K562 (cell line): ENCODE measurements around the gene KAT2B. TPM values are rescaled to one million over a fixed set of nuclear protein-coding genes. Genes with fewer than 3 reads are reported as not detected.

ENCODE experiments used
- ARHGAP35 ChIP-seq: fragments of 450-650 bp; IDR thresholded peaks from 2 replicates; pipeline ENCODE4 v1.6.1; 2018; ENCODE audit not compliant: partially characterized antibody
- BRCA1 ChIP-seq, 2 experiments: fragments of 450-650 bp in 1 of 2; sonication (generic) in 1 of 2; formaldehyde crosslinking in 1 of 2; IDR thresholded peaks; 2 replicates each; pipeline versions ENCODE4 v1.5.0 to v1.6.1; 2017 to 2020; ENCODE audit warnings: mild to moderate bottlenecking in 1 of 2, missing genetic modification reagents in 1 of 2
- CBX3 ChIP-seq, 2 experiments: IDR thresholded peaks; 1 replicate in 1 of 2; 2 replicates in 1 of 2; pipeline ENCODE4 v1.6.1; 2012; ENCODE audit warnings: inconsistent platforms in 2 of 2, low read length in 2 of 2, borderline replicate concordance in 1 of 2, control low read depth in 1 of 2
- CREB1 ChIP-seq, 2 experiments: sonication (generic) in 1 of 2; formaldehyde crosslinking in 1 of 2; IDR thresholded peaks; 2 replicates each; pipeline versions ENCODE4 v1.6.1 to v1.8.0; 2012 to 2022; ENCODE audit warnings: inconsistent platforms in 1 of 2, mild to moderate bottlenecking in 1 of 2, missing genetic modification reagents in 1 of 2, moderate library complexity in 1 of 2
- DPF2 ChIP-seq: fragments of 450-650 bp; IDR thresholded peaks from 2 replicates; pipeline ENCODE4 v1.6.1; 2016
- NFATC3 ChIP-seq: fragments of 450-650 bp; IDR thresholded peaks from 2 replicates; pipeline ENCODE4 v1.6.1; 2017; ENCODE audit warnings: mild to moderate bottlenecking
- NFXL1 ChIP-seq: fragments of 450-650 bp; formaldehyde crosslinking; IDR thresholded peaks from 2 replicates; pipeline ENCODE4 v1.4.0; 2021; ENCODE audit warnings: mild to moderate bottlenecking
- RBM17 ChIP-seq: fragments of 200-400 bp; formaldehyde crosslinking; IDR thresholded peaks from 2 replicates; pipeline ENCODE4 v1.6.1; 2017; ENCODE audit warnings: low read depth, mild to moderate bottlenecking, low read length, borderline replicate concordance
- RCOR1 ChIP-seq, 2 experiments: IDR thresholded peaks; 2 replicates each; pipeline ENCODE4 v1.6.1; 2012; ENCODE audit warnings: low read depth in 2 of 2, low read length in 2 of 2, borderline replicate concordance in 1 of 2, improper control_type of control experiment in 1 of 2
- RNF2 ChIP-seq: sonication (generic); IDR thresholded peaks from 2 replicates; pipeline ENCODE4 v1.6.1; 2016
- SMARCA4 ChIP-seq: fragments of 450-650 bp; IDR thresholded peaks from 2 replicates; pipeline ENCODE4 v1.6.1; 2016
- SREBF1 ChIP-seq: fragments of 150-350 bp; IDR thresholded peaks from 2 replicates; pipeline ENCODE4 v1.6.1; 2014; ENCODE audit warnings: antibody characterized with exemption, low read depth, low read length, borderline replicate concordance
- TBP ChIP-seq: optimal IDR thresholded peaks from 2 replicates; pipeline ENCODE3; 2011; ENCODE audit warnings: low read depth, low read length, improper control_type of control experiment
- ZFP30 ChIP-seq: fragments of 250-450 bp; sonication (Bioruptor Pico); IDR thresholded peaks from 2 replicates; pipeline ENCODE4 v1.8.0; 2022; ENCODE audit warnings: moderate library complexity, mild to moderate bottlenecking, inconsistent platforms, borderline replicate concordance
- ZNF263 ChIP-seq: sonication (generic); formaldehyde crosslinking; IDR thresholded peaks from 2 replicates; pipeline ENCODE4 v1.8.0; 2022; ENCODE audit warnings: mild to moderate bottlenecking, missing genetic modification reagents, borderline replicate concordance
- ZNF764 ChIP-seq: fragments of 250-450 bp; sonication (Bioruptor Pico); IDR thresholded peaks from 2 replicates; pipeline ENCODE4 v1.4.0; 2020; ENCODE audit warnings: low read depth, mild to moderate bottlenecking, moderate library complexity
- polyA plus RNA-seq, 8 experiments: library from polyadenylated mRNA; depleted of rRNA in 4 of 8; stranded (reverse) in 5 of 8; unstranded in 3 of 8; fragments of >200 nt; fragmentation: Nextera tagmentation in 2 of 8; fragmentation: Illumina TruSeq in 1 of 8; extraction: Ambion mirVana in 2 of 8; extraction: Trizol in 1 of 8; gene quantifications; 2 replicates each; pipeline versions ENCODE4 v1.2.1 to v1.2.3, GENCODE V29; 2011 to 2014; ENCODE audit warnings: inconsistent platforms in 1 of 8, missing spikeins in 1 of 8
- total RNA-seq, 7 experiments: library from RNA; depleted of rRNA in 6 of 7; stranded (reverse); fragments of >200 nt in 6 of 7; fragmentation: Illumina TruSeq in 2 of 7; extraction: Trizol in 2 of 7; gene quantifications; 2 replicates each; pipeline versions ENCODE4 v1.2.1 to v1.2.3, GENCODE V29; 2011 to 2021; ENCODE audit warnings: low replicate concordance in 1 of 7
- TF ChIP-seq, protein P1 (sequence below): fragments of 450-650 bp; formaldehyde crosslinking; IDR thresholded peaks from 2 replicates; pipeline ENCODE4 v1.4.0; 2020; ENCODE audit warnings: mild to moderate bottlenecking, mixed read lengths
- TF ChIP-seq, protein P2 (sequence below): sonication (generic); formaldehyde crosslinking; IDR thresholded peaks from 2 replicates; pipeline ENCODE4 v1.8.0; 2022; ENCODE audit warnings: mild to moderate bottlenecking, low read depth, missing genetic modification reagents

Gene KAT2B
- total and polyA plus RNA-seq, 9 of the 15 experiments (the other 6 are each of a cell fraction or from before 2014, with no cell fraction given): 3.3 to 14.9 (median 12.2) TPM

DNA sequence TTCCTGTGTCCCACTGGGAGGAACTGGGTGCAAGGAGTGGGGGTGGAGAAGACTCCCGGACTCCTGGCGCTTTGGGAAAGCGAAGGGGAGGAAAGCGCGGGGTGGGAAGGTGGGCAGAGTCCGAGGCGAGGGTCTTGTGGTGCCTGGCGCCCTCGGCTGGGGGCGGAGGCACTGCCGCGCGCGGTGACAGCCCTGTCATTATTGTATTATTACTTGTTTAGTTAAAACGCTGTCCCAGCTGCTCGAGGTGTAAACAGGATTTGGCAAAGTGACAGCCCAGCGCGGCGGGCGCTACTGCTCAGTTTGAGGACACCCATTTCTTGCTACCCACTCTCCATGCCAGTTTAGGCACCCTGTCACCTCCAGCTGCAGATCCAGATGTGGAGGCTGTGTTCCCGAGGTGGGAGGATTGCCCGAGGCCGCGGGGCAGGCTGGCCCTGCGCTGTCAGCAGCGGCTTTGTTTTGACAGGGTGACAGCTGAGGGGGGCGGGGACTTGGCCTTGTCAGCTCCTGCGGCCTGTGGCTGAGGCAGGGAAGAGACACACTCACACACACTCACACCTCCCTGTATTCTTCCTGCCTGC is 1.0 kb downstream of the KAT2B start (continued):
- TF ChIP-seq DPF2 (no peak), ZNF263 (CRISPR knock-in tag) (no peak; the same call in 1 of the 2 replicates), ARHGAP35 (no peak), BRCA1 (IDR thresholded peaks at IDR 0.05) (no peak), BRCA1 (CRISPR knock-in tag; IDR thresholded peaks at IDR 0.05) (no peak), RBM17 (no peak), CREB1 (IDR thresholded peaks at IDR 0.05) (0 out of 2 replicates have a peak, but pooled peaks have one; percentile 59), CREB1 (CRISPR knock-in tag; IDR thresholded peaks at IDR 0.05) (no peak; the same call in 1 of the 2 replicates), RNF2 (no peak), CBX3 (IDR thresholded peaks at IDR 0.05; ENCODE audit: borderline replicate concordance in 1 of 2, low read length in 2 of 2) (no peak; a peak in 1 of 3 replicates), ZFP30 (CRISPR knock-in tag) (no peak), RCOR1 (IDR thresholded peaks at IDR 0.05; ENCODE audit: borderline replicate concordance in 1 of 2, low read depth in 2 of 2, low read length in 2 of 2) (peak in 1 of 2 experiments; percentile 59; a peak in 2 of 4 replicates), ZNF764 (CRISPR knock-in tag) (no peak), TBP (no peak), NFXL1 (no peak), SREBF1 (no peak), SMARCA4 (no peak), NFATC3 (no peak)
- TF ChIP-seq, protein P1, sequence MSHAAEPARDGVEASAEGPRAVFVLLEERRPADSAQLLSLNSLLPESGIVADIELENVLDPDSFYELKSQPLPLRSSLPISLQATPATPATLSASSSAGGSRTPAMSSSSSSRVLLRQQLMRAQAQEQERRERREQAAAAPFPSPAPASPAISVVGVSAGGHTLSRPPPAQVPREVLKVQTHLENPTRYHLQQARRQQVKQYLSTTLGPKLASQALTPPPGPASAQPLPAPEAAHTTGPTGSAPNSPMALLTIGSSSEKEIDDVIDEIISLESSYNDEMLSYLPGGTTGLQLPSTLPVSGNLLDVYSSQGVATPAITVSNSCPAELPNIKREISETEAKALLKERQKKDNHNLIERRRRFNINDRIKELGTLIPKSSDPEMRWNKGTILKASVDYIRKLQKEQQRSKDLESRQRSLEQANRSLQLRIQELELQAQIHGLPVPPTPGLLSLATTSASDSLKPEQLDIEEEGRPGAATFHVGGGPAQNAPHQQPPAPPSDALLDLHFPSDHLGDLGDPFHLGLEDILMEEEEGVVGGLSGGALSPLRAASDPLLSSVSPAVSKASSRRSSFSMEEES (CRISPR knock-in tag): no peak
- TF ChIP-seq, protein P2, sequence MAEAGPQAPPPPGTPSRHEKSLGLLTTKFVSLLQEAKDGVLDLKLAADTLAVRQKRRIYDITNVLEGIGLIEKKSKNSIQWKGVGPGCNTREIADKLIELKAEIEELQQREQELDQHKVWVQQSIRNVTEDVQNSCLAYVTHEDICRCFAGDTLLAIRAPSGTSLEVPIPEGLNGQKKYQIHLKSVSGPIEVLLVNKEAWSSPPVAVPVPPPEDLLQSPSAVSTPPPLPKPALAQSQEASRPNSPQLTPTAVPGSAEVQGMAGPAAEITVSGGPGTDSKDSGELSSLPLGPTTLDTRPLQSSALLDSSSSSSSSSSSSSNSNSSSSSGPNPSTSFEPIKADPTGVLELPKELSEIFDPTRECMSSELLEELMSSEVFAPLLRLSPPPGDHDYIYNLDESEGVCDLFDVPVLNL (CRISPR knock-in tag): 0 out of 2 replicates have a peak, but pooled peaks have one; percentile 2
